CD4-positive, alpha-beta T cell treated with Interleukin-15 for 1 hour (primary cell): ENCODE data around the gene CPEB3.
A peak's percentile ranks its signal among the peaks of the same experiment; 100 is the strongest.
"Not testable (repeated sequence)": the region's sequence is repeated elsewhere in the genome, so short reads cannot be mapped to it uniquely, and the experiment has no call there.

ENCODE experiments used
- DNase-seq: peaks from one replicate; pipeline ENCODE4 v3.0.0-alpha.2; 2020

CPEB3 gene

DNA sequence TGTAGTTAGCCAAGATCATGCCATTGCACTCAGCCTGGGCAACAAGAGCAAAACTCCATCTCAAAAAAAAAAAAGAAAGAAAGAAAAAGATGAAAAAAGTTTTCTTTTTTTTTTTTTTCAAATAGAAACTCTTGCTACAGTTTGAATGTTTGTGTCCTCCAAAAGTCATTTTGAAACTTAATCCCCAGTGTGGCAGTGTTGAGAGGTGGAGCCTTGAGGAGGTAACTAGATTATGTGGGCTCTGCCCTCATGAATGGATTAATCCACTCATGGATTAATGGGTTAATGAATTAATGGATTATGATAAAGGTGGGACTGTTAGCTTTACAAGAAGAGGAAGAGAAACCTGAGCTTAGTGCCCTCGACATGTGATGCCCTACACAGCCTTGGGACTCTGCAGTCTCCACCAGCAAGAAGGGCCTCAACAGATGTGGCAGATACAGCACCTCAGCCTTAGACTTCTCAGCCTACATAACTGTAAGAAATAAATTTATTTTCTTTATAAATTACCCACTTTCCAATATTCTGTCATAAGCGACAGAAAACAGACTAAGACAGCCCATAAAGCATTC is 25.1 kb downstream of the CPEB3 start:
- no peak for DNase-seq

DNA sequence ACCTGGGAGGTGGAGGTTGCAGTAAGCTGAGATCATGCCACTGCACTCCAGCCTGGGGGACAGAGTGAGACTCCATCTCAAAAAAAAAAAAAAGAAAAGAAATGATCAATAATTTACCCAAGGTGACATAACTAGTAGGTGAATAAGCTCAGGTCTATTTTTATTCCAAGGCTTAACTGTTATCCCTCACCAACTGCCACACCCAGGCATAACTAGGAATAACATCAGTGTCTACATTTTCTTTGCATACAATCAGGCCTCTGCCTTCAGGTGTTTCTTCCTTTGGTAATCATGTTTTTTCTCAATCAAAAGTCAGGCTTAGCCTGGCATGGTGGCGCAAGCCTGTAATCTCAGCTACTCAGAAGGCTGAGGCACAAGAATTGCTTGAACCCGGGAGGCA is 26.6 kb downstream of the CPEB3 start:
- DNase-seq = no peak

DNA sequence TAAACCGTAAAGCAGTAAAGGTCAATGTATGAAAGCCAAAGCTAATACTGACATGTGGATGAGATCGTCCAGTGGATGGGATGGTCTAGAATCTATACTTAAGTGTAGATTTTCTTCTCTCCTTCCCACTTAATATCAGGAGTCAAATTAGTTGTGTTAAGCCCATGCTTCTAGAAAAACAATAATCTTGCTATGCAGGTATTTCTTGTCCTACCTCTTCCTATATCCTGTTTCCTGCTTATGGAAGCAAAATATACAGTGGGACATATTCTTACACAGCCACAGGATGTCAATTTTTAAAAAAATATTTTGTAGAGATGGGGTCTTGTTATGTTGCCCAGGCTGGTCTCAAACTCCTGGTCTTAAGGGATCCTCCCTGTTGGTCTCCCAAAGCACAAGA is 27.5 kb downstream of the CPEB3 start:
- DNase-seq = no peak

DNA sequence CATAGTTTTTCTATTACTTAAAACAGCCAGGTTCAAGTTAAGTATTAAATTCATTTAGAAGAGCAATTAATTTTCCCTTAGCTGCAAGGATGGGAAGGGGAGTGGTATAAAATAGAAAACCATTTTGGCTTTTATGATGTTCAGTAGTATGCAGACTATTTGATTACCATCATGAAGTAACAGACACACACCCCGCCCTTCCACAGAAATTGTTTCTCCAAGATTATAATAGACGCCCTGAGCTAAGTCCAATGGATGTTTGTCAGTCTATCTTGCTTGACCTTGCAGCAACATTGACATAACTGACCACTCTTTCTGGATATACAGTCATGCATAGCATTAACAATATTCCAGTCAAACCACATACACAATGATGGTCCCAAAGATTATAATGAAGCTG is 42.3 kb downstream of the CPEB3 start:
- no peak for DNase-seq

DNA sequence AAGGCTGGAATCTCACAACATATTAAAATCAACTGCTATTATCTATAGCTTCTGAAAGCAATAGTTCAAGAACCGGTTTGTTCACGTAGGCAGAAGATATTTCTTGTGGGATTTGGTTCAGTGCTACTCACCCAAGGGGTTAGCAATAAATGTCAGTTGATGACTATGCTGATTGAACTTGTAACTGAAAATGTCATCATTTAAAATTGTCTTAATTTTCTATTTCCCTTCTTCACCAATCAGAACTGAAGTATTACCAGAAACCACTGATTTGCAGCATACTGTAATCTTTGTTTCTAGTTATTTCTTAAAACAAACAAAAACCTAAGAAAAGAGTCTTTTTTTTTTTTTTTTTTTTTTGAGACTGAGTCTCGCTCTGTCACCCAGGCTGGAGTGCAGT is 46.1 kb downstream of the CPEB3 start:
- no peak for DNase-seq

DNA sequence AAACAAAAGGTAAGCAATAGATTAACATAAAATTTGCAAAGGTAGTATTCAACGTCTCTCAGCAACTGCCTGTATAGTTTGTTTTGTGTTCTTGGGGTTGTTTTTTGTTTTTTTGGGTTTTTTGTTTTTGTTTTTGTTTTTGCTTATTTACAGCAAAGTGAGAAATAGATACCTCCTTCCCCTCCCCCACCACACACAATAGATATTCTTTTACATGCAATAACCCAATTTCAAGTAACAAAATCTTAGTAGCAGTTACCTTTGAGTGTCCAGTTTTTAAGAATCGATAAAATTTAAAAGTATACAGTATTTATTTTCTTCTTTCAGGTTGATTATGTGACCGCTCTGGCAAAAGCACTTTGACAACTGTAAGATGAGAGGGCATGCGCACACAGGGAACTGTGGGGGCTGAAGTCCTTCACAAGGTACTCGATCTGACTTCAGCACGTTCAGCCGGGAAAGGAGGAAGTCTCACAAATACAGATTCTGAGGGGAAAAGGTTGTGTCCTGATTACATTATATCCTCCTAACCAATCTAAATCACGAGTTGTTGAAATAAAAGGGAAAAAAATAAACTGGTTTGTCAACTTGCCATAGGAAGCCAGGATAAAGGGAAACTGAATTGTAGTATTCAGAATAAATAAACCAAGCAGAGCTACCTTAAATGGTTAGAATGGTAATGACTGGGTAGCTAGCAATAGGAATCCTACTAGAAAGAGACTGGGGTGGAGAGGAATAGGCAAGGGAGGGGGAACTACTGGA is 47.8 kb downstream of the CPEB3 start:
- DNase-seq = peak; percentile 47

DNA sequence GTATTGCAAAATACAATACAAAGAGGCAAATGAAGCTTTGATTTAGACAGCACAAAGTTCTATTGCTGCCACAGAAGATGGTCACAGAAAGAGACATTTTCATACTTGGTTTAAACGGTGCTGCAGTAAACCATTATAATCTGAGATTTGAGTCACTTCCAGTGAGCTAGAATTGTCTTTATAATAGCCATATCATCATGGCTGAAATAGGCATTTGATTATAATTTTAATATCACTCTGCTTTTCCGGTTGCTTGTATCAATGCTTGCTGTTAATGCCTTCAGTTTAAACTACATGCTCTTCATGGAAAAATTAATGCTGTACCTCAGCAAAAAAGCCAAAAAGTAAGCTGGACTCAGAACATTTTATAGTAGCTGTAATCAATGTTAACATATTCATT is 48.5 kb downstream of the CPEB3 start:
- no peak for DNase-seq

DNA sequence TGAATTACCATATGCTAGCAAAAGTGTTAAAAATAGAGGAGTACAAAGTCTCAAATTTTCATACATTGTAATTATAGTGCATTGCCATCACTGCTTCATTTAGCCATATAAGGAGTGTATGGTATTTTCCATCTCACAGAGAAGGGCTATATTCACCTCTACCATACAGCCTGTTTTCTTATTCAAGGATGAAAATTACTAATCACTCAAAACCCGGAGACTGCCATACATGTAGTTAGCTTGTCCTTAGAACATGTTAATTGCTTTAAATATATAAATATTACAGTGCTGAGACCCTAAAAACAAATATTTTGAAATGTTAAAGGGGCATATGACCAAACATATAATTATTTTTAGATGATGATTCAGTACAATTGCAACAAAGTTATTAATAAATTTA is 49.4 kb downstream of the CPEB3 start:
- no peak for DNase-seq

DNA sequence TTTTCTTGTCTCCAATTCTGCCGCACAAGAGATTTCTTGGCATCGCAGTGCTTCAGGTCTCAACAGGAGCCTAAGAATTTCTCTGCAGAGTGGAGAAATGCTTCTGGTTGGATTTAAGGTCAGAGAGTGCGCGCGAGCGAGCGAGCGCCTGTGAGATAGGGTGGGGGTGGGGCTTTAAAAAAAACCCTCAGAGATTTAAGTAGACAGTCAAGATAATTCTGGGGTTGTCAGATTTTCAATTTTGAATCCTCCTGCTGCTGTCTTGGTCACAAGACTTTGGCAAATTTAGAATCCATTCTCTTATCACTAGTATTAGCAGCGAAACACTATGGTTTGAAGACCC is 49.7 kb downstream of the CPEB3 start:
- DNase-seq = no peak

DNA sequence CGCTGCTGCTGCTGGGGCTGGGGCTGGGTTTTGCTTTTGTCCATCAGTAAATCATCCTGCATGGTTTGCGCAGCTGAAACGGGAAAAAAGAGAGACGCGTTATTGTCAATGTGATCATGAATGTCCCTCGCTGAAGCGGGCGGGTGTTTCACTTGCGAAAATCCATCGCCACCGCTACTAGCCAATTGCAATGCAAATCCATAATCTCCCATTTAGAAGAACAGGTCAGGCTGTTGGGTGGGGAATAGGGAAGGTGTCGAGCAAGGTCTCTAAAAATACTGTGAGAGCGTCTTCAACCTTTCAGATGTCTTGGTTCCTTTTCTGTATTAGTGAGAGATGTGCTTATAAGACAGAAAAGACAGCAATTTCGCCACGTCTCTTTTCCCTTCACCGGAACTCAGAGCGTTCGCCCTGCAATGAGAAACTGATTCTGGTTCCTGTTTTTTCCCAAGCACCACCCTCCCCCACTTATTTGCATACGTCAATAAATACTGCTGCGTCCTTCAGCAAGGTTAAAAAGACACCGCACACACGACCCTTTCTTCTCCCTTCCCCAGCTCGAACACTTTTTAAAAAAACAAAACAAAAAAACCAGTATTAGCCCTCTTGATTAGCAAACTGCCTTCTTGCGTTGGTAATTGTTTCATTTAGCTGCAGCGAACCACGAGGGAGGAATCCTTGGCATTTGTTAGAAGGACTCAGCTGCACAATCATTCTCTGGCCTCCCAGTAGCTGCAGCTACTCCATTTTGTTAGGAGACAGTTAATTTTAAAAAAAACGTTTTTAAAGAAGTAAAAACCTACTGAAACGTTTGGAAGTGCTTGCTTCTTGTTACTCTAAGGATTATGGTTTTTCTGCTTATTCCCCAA is 50.4 kb downstream of the CPEB3 start:
- peak; percentile 51 for DNase-seq

DNA sequence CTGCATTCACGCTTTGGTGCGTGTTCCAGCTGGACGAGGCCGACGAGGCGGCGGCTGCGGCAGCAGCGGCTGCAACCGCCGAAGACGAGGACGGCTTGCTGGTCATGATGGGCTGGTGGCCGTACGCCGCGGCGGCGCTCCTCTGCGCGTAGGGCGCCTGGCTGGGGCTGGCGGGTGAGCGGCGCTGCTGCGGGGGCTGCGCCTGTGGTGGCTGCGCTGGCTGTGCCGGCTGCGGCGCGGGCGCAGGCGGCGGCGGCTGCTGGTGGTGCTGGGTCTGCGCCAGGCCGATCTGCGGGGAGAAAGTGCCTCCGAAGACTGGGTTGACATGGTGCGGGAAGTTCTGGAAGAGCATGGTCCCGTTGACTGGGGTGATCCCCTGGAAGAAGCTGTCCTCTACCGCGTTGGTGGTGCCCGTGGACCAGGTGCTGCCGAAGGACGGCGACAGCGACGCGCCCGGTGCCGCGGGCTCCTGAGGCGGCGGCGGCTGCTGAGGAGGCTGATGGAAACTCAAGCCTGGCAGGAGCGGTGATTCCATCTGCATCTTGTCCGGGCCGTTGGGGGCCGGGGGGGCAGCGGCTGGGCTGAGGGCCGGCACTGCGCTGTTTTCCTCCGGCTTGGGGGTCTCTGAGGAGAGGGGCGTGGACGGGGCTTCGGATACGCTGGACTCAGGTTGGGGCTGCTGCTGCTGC is 51.1 kb downstream of the CPEB3 start:
- peak; percentile 34 for DNase-seq

DNA sequence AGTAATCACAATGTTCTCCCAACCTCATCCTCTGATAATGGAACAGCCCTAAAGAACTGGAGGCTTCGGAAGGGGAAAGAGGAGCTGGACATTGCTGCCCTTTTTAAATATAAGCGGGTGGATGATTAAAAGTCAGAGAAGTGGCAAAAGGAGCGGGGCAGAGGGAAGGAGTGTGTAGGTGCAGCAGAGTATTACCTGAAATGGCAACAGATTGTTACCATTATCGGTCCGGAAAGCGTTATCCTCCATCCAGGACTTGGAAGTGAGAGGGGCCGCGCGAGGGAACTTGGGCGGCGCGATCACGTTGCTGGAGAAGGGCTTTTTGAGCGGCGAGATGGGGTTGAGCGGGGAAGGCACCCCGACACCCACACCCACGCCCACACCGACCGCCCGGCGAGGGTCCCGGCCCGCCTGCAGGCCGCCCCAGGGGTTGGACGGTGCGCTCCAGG is 51.7 kb downstream of the CPEB3 start:
- DNase-seq = no peak

DNA sequence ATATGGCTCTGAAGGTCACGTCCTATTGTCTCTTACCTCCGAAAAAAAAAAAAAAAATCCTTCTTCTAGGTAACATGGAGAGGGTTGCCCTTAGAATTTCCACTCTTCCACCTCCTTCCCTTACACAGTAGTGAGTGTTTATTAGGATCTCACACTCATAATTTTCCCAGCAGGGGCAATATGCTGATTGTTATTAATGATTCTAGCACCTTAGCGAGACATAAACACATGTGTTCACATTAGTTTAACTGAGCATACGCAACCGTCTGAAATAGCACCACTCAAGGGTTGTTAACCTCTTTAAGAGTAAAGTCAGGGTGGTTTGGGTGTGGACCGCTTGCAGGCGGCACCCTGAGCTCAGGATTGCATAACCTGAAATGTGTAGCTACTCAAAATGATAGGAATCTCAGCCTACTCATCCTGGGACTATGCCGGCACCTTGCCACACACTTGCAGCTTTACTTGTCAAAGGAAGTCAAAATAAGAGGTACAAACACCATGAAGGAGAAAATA is 52.2 kb downstream of the CPEB3 start:
- DNase-seq = no peak

DNA sequence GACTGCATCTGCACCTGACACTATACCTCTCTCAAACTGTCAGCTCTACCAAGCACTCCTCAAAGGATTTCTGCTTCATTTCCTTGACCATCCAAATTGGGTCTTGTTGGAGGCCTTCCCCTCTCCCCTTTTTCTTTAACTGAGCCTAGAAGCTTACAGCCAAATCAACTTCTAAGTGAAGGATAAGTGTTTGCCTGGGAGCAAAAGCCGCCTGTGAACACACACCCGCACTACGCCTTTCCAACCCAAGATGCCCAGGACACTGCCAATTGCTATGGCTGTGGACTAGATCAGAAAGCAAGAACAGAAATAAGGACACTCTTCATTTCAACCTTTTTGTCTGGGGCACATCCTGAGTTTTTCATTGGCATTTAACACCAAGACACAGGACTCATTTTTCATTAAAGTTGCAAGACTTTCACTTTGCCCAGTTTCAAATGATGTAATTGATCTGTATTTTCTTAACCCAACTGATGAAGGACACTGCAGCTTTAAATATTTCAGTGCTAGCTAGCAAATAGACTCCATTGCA is 52.8 kb downstream of the CPEB3 start:
- no peak for DNase-seq

DNA sequence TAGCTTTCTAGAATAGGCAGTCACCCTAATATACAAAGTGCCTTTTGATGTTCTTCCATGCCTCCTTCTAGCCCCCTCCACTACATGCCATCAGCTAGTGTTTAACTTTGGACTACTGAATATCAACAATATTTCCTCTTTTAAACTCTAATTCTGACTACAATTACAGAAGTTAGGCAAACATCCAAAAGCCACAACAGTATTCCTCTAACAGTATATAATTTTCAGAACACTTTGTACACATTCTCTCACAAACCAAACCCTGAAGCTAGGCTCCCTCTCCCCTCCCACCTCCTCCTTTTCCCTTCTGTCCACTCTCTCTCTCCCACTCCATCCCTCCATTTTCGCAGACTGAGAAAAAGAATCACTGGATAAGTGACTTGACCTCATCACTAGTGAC is 59.7 kb downstream of the CPEB3 start:
- DNase-seq = no peak

DNA sequence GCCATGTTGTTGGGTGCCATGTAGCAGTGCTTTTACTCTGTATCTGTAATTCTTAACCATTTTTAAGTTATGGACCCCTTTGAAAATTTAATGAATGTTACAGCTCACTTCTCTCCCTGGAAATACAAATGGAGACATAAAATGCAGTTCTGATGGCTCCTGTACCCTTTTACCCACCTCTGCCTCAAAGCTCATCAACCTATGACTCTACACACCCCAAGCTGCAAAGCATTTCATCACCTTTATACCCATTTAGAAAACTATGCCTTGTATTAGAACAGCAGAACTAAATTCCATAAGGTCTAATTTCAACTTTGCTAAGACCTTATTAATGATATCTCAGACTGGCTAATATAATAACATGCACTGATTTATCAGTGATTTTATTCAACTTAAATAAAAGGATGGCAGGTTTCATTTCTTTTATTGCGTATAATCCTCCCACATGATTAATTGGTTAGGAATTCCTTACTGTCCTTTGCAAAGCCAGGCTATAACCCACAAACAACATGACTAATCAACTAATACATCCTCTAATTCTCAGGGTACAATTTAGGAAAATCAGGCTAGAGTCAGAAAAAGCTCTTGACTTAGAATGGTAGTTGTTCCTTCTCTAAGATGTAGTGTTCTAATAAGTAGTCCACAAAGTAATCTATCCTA is 68.1 kb downstream of the CPEB3 start:
- no peak for DNase-seq

DNA sequence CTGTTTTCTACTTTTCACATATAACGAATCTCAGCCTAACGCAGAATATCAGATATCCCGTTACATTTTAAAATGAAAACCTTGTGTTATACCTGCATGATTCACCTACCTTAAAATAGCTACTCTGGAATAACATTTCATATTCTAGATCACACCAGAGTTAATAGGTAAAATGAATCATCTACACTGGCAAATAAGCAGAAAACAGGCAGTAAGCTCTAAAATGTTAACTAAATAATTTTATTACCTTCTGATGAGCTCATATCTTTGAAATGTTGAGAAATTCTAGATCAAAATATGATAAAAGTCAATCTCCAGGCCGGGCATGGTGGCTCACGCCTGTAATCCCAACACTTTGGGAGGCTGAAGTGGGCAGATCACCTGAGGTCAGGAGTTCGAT is 71.3 kb downstream of the CPEB3 start:
- no peak for DNase-seq

DNA sequence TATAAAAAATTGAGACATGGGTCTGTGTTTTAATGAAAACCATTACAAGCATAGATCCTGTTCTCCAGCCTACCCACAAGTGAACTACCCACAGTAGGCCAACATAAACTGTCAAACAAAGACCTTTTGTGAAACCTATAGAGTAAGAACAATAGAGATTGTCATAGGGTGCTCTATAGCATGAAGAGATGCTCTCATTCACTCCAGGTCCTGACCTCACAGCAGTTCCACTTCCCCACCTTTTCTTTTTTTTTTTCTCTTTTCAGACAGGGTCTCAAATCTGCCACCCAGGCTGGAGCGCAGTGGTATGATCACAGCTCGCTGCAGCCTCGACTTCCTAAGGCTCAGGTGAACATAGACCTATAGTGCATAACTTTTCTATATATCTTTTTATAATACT is 72.3 kb downstream of the CPEB3 start:
- DNase-seq = no peak

DNA sequence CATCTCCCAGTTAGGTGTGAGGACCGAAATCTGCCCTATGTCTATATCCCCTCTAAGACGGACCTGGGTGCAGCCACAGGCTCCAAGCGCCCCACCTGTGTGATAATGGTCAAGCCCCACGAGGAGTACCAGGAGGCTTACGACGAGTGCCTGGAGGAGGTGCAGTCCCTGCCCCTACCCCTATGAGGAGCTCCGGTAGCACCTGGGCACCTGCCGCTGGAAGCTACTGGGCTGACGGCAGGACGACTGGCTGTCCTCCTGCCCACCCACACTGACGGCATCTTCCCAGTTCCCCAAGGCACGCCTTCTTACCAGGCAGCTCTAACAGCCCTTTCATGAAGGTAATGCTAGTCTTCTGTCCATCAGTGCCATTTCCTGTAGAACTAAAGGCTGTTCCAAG is 74.3 kb downstream of the CPEB3 start:
- DNase-seq = not testable (repeated sequence)

DNA sequence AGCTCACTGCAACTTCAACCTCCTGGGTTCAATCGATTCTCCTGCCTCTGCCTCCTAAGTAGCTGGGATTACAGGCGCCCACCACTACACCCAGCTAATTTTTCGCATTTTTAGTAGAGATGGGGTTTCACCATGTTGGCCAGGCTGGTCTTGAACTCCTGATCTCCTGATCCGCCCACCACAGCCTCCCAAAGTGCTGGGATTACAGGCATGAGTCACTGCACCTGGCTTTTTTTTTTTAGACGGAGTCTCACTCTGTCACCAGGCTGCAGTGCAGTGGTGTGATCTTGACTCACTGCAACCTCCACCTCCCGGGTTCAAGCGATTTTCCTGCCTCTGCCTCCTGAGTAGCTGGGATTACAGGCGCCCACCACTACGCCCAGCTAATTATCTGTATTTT is 75.7 kb downstream of the CPEB3 start:
- DNase-seq = not testable (repeated sequence)

DNA sequence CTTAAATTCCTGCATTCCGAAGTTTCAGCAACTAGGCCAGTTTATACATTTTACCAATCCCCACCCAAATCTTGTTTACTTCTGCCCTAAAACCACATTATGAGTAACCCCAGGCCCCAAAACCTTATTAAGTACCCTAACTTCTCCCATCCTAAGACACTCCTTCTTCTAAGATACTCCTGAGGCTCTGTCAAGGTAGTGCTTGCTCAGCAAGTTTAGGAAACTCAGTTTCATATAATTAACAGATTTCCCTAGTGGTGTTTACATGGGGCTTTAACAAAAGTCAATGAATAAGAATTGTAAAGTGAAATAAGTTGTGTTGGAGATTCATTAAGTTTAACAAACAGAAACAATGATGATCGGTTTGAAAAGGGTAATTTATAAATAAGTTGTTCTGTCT is 77.8 kb downstream of the CPEB3 start:
- no peak for DNase-seq

DNA sequence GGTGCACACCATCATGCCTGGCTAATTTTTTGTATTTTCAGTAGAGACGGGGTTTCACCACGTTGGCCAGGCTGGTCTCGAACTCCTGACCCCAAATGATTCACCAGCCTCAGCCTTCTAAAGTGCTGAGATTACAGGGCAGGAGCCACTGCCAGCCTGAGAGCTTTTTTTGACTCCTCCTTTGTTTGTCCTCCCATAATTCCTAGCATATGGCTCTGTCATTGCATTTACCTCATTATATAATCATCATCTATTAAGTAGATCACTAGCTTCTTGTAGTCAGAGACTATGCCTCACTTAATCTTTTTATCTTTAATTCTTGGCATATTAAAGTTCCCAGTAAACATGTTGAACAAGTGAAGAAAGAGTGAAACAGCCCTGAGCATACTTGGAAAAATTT is 82.1 kb downstream of the CPEB3 start:
- no peak for DNase-seq
